Trophoblast cell (in vitro differentiated cells and primary cell): ENCODE data around the gene SPON1.

Experiments used
- DNase-seq, 2 donors: peaks; one replicate each; pipeline ENCODE4 v3.0.0-alpha.2; 2016
- H2AFZ ChIP-seq: 2 replicates; pipeline ENCODE4 v1.6.1; 2013; ENCODE audit warnings: low read length, moderate library complexity, mild to moderate bottlenecking; ENCODE audit not compliant: insufficient read depth, poor library complexity
- H2AK5ac ChIP-seq: 2 replicates; pipeline ENCODE4 v1.6.1; 2013; ENCODE audit warnings: mild to moderate bottlenecking, low read length
- H2BK120ac ChIP-seq: 2 replicates; pipeline ENCODE4 v1.6.1; 2013; ENCODE audit warnings: low read length, mild to moderate bottlenecking, moderate library complexity; ENCODE audit not compliant: insufficient read depth, poor library complexity
- H2BK12ac ChIP-seq: 2 replicates; pipeline ENCODE4 v1.6.1; 2013; ENCODE audit warnings: mild to moderate bottlenecking, low read length, moderate library complexity
- H2BK5ac ChIP-seq: 2 replicates; pipeline ENCODE4 v1.6.1; 2013; ENCODE audit warnings: low read length, low read depth, moderate library complexity, mild to moderate bottlenecking; ENCODE audit not compliant: poor library complexity
- H3K14ac ChIP-seq: 2 replicates; pipeline ENCODE4 v1.6.1; 2013; ENCODE audit warnings: mild to moderate bottlenecking, low read length
- H3K18ac ChIP-seq: 2 replicates; pipeline ENCODE4 v1.6.1; 2013; ENCODE audit warnings: mild to moderate bottlenecking, low read length
- H3K23ac ChIP-seq: 2 replicates; pipeline ENCODE4 v1.6.1; 2013; ENCODE audit warnings: low read length
- H3K27ac ChIP-seq: 2 replicates; pipeline ENCODE4 v1.5.1; 2013; ENCODE audit warnings: low read depth, mild to moderate bottlenecking, inconsistent platforms, low read length, moderate library complexity
- H3K27me3 ChIP-seq: 2 replicates; pipeline ENCODE4 v1.6.1; 2013; ENCODE audit warnings: inconsistent platforms, mild to moderate bottlenecking, low read length, moderate library complexity; ENCODE audit not compliant: insufficient read depth
- H3K36me3 ChIP-seq, 2 experiments: 1 replicate in 1 of 2; 2 replicates in 1 of 2; pipeline ENCODE4 v1.6.1; 2013; ENCODE audit warnings: low read length in 2 of 2, mild to moderate bottlenecking in 2 of 2, moderate library complexity in 1 of 2; ENCODE audit not compliant: insufficient read depth in 2 of 2, control insufficient read depth in 1 of 2
- H3K4ac ChIP-seq: 2 replicates; pipeline ENCODE4 v1.6.1; 2013; ENCODE audit warnings: low read depth, mild to moderate bottlenecking, low read length, moderate library complexity
- H3K4me1 ChIP-seq, 2 experiments: 1 replicate in 1 of 2; 2 replicates in 1 of 2; pipeline ENCODE4 v1.6.1; 2013; ENCODE audit warnings: low read length in 2 of 2, mild to moderate bottlenecking in 2 of 2, moderate library complexity in 1 of 2; ENCODE audit not compliant: insufficient read depth in 2 of 2, control insufficient read depth in 1 of 2
- H3K4me2 ChIP-seq: 2 replicates; pipeline ENCODE4 v1.6.1; 2013; ENCODE audit warnings: inconsistent platforms, mild to moderate bottlenecking, low read length, moderate library complexity
- H3K4me3 ChIP-seq: 2 replicates; pipeline ENCODE4 v1.5.1; 2013; ENCODE audit warnings: mild to moderate bottlenecking, low read depth, low read length, inconsistent platforms
- H3K79me1 ChIP-seq: one replicate; pipeline ENCODE4 v1.6.1; 2013; ENCODE audit warnings: low read length
- H3K79me2 ChIP-seq: 2 replicates; pipeline ENCODE4 v1.6.1; 2013; ENCODE audit warnings: low read length, mild to moderate bottlenecking; ENCODE audit not compliant: control insufficient read depth, insufficient read depth, poor library complexity
- H3K9ac ChIP-seq: 2 replicates; pipeline ENCODE4 v1.6.1; 2013; ENCODE audit warnings: mild to moderate bottlenecking, low read length
- H3K9me3 ChIP-seq: 2 replicates; pipeline ENCODE4 v1.6.1; 2013; ENCODE audit warnings: low read depth, mild to moderate bottlenecking, control low read depth, inconsistent platforms, low read length; ENCODE audit not compliant: insufficient read depth
- H4K12ac ChIP-seq: 2 replicates; pipeline ENCODE4 v1.6.1; 2013; ENCODE audit warnings: low read depth, mild to moderate bottlenecking, low read length, moderate library complexity
- H4K8ac ChIP-seq: 2 replicates; pipeline ENCODE4 v1.6.1; 2013; ENCODE audit warnings: low read depth, mild to moderate bottlenecking, low read length, moderate library complexity
- H4K91ac ChIP-seq: one replicate; pipeline ENCODE4 v1.6.1; 2013; ENCODE audit warnings: low read depth, mild to moderate bottlenecking, low read length, moderate library complexity
- WGBS: extraction: QIAGEN DNeasy Blood & Tissue Kit; methylation state at CpG from one replicate; pipeline ENCODE4 v1.1.7; 2013; ENCODE audit warnings: missing lambda C conversion rate; ENCODE audit not compliant: insufficient read length, insufficient coverage; ENCODE audit errors: extremely low coverage; 5-methylcytosine and 5-hydroxymethylcytosine counted together

Gene SPON1

GRCh38 chr11:14218728-14219127 lies 256.2 kb downstream of the SPON1 start:
- H3K27me3 ChIP-seq = no peaks in the 10 kb centered on the region
- no peak overlapping the region for H2BK5ac ChIP-seq
- no peak overlapping the region for H4K8ac ChIP-seq
- H3K23ac ChIP-seq = no peak overlapping the region
- no peaks in the 10 kb centered on the region for H3K36me3 ChIP-seq
- no peak overlapping the region for H3K4me3 ChIP-seq
- H3K18ac ChIP-seq = no peak overlapping the region
- H3K4me1 ChIP-seq = no peaks in the 10 kb centered on the region
- H3K14ac ChIP-seq = no peak overlapping the region
- no peak overlapping the region for H2AK5ac ChIP-seq
- no peak for DNase-seq
- no peak overlapping the region for H2AFZ ChIP-seq
- no peaks in the 10 kb centered on the region for H3K79me2 ChIP-seq
- H3K4ac ChIP-seq = no peak overlapping the region
- no peak overlapping the region for H2BK12ac ChIP-seq
- no peak overlapping the region for H3K9ac ChIP-seq
- H2BK120ac ChIP-seq = no peak overlapping the region
- no peaks in the 10 kb centered on the region for H3K79me1 ChIP-seq
- peaks cover 2% of the 10 kb centered on the region for H3K9me3 ChIP-seq
- no peak overlapping the region for H4K12ac ChIP-seq
- no peak overlapping the region for H3K4me2 ChIP-seq
- H3K27ac ChIP-seq = no peak overlapping the region
- no CpG with 5 or more reads among the region's 3 CpGs for WGBS
- H4K91ac ChIP-seq = no peak overlapping the region

GRCh38 chr11:14223636-14224288 lies 261.2 kb downstream of the SPON1 start:
- Histone ChIP-seq H2AK5ac (no peak overlapping the region), H3K23ac (peak overlapping the region; percentile 82), H3K4me3 (no peak overlapping the region), H4K8ac (no peak overlapping the region), H4K91ac (no peak overlapping the region), H3K79me1 (no peaks in the 10 kb centered on the region), H3K4ac (no peak overlapping the region), H4K12ac (no peak overlapping the region), H3K79me2 (no peaks in the 10 kb centered on the region), H3K14ac (no peak overlapping the region), H2BK12ac (no peak overlapping the region), H2AFZ (no peak overlapping the region), H3K4me2 (no peak overlapping the region), H2BK5ac (no peak overlapping the region), H3K27me3 (no peaks in the 10 kb centered on the region), H3K4me1 (no peaks in the 10 kb centered on the region), H3K27ac (no peak overlapping the region), H3K9ac (no peak overlapping the region), H3K9me3 (peaks cover 2% of the 10 kb centered on the region), H2BK120ac (no peak overlapping the region), H3K18ac (no peak overlapping the region), H3K36me3 (no peaks in the 10 kb centered on the region)
- no CpG with 5 or more reads among the region's 5 CpGs for WGBS
- no peak for DNase-seq

- Histone ChIP-seq H3K9ac (no peak overlapping the region), H2BK120ac (no peak overlapping the region), H2AFZ (no peak overlapping the region), H3K4me1 (no peaks in the 10 kb centered on the region), H2BK12ac (no peak overlapping the region), H3K4me3 (no peak overlapping the region), H4K12ac (no peak overlapping the region), H3K79me1 (no peaks in the 10 kb centered on the region), H3K4ac (no peak overlapping the region), H3K18ac (no peak overlapping the region), H4K8ac (no peak overlapping the region), H2AK5ac (no peak overlapping the region), H3K14ac (no peak overlapping the region), H4K91ac (no peak overlapping the region), H3K27me3 (no peaks in the 10 kb centered on the region), H3K4me2 (no peak overlapping the region), H3K36me3 (no peaks in the 10 kb centered on the region), H3K79me2 (no peaks in the 10 kb centered on the region), H3K23ac (no peak overlapping the region), H2BK5ac (no peak overlapping the region), H3K27ac (no peak overlapping the region), H3K9me3 (peaks cover 2% of the 10 kb centered on the region)
- DNase-seq = no peak
- no CpG with 5 or more reads among the region's 2 CpGs for WGBS
These were observed 261.9 kb downstream of the SPON1 start for GRCh38 chr11:14224395-14224794.

DNA sequence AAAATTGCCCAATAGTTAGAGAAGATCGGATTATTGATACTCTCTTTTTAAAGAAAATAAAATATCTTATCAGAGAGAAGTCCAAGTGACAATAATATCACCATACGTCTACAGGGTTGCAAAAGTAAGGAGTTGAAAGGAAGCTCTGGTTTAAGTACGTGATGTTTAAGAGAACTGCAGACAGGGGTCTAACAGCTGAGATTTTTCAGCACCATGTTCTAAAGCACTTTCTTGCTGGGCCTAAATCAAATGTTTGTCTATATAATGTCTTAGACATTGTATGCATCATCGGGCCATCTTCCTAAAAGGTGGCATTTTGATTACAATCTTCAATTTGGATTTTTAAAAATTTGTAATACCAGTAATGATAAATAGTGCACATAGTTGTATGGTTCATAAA lies 263.1 kb downstream of the SPON1 start:
- no peak overlapping the region for H3K4ac ChIP-seq
- no peaks in the 10 kb centered on the region for H3K79me1 ChIP-seq

More for the DNA sequence above, 263.1 kb downstream of the SPON1 start:
- H3K9me3 ChIP-seq = peaks cover 2% of the 10 kb centered on the region
- no peak overlapping the region for H4K91ac ChIP-seq
- H4K12ac ChIP-seq = no peak overlapping the region
- H4K8ac ChIP-seq = no peak overlapping the region
- no peak overlapping the region for H2BK5ac ChIP-seq
- no CpG with 5 or more reads among the region's 4 CpGs for WGBS
- H3K18ac ChIP-seq = no peak overlapping the region
- H2BK12ac ChIP-seq = no peak overlapping the region
- H3K9ac ChIP-seq = no peak overlapping the region
- H2BK120ac ChIP-seq = no peak overlapping the region
- H3K14ac ChIP-seq = no peak overlapping the region
- no peak overlapping the region for H2AFZ ChIP-seq
- H3K27me3 ChIP-seq = peaks cover 5% of the 10 kb centered on the region
- H3K4me3 ChIP-seq = no peak overlapping the region
- no peak for DNase-seq
- no peak overlapping the region for H3K27ac ChIP-seq
- H3K23ac ChIP-seq = no peak overlapping the region
- no peak overlapping the region for H2AK5ac ChIP-seq
- H3K79me2 ChIP-seq = no peaks in the 10 kb centered on the region
- H3K4me1 ChIP-seq = no peaks in the 10 kb centered on the region
- no peak overlapping the region for H3K4me2 ChIP-seq
- H3K36me3 ChIP-seq = no peaks in the 10 kb centered on the region
